H1 (cell line): ENCODE results near the gene ZBTB16. TPM values are rescaled to one million over a fixed set of nuclear protein-coding genes. Genes with fewer than 3 reads are reported as not detected.

Experiments
- CTCF ChIA-PET: fragments of 300-600 bp; sonication (Branson Sonifier 250); formaldehyde crosslinking; loops from one replicate; lab custom pipeline; 2021; ENCODE audit not compliant: partially characterized antibody; lab: Charles Lee
- POLR2A ChIA-PET: fragments of 300-600 bp; sonication (Branson Sonifier 250); formaldehyde crosslinking; loops from one replicate; lab custom pipeline; 2021; ENCODE audit warnings: inconsistent platforms; ENCODE audit not compliant: partially characterized antibody; lab: Charles Lee
- DNase-seq, 2 experiments: peaks; one replicate each; pipeline versions ENCODE4 v3.0.0 to v3.0.0-alpha.2; 2010 to 2022; ENCODE audit warnings: low spot score in 2 of 2, low read depth in 1 of 2, mixed read lengths in 1 of 2
- FAIRE-seq: peaks from 2 replicates; lab custom pipeline; 2011; peaks lifted over from hg19 to GRCh38; lab: Jason Lieb, UNC
- H2AFZ ChIP-seq: 2 replicates; pipeline ENCODE4 v1.8.1; 2012; ENCODE audit warnings: low read length, inconsistent platforms
- H2AK5ac ChIP-seq: 2 replicates; pipeline ENCODE4 v1.6.1; 2013; ENCODE audit warnings: low read depth, low read length
- H2BK120ac ChIP-seq: replicated peaks from 2 replicates; pipeline ENCODE3; 2013; ENCODE audit warnings: low read depth, low read length, inconsistent platforms
- H2BK12ac ChIP-seq: 2 replicates; pipeline ENCODE4 v1.6.1; 2013; ENCODE audit warnings: low read depth, low read length
- H2BK15ac ChIP-seq: 2 replicates; pipeline ENCODE4 v1.6.1; 2013; ENCODE audit warnings: low read length
- H2BK20ac ChIP-seq: 2 replicates; pipeline ENCODE4 v1.6.1; 2013; ENCODE audit warnings: low read length
- H2BK5ac ChIP-seq: 2 replicates; pipeline ENCODE4 v1.6.1; 2013; ENCODE audit warnings: low read depth, low read length
- H3K14ac ChIP-seq: 2 replicates; pipeline ENCODE4 v1.6.1; 2013; ENCODE audit warnings: inconsistent platforms; ENCODE audit not compliant: insufficient read length
- H3K18ac ChIP-seq: 2 replicates; pipeline ENCODE4 v1.6.1; 2013; ENCODE audit warnings: low read length; ENCODE audit errors: extremely low read depth
- H3K23ac ChIP-seq: 2 replicates; pipeline ENCODE4 v1.6.1; 2013; ENCODE audit warnings: inconsistent platforms; ENCODE audit not compliant: insufficient read length
- H3K23me2 ChIP-seq: 2 replicates; pipeline ENCODE4 v1.6.1; 2013; ENCODE audit warnings: low read depth, low read length
- H3K27ac ChIP-seq: 2 replicates; pipeline ENCODE4 v1.6.1; 2011; ENCODE audit warnings: low read depth, low read length, inconsistent platforms
- H3K27me3 ChIP-seq, 4 experiments: replicated peaks in 1 of 4; 1 replicate in 1 of 4; 2 replicates in 3 of 4; pipeline versions ENCODE4 v1.6.1 to v1.8.1; 2011 to 2013; ENCODE audit warnings: low read length in 3 of 4, mild to moderate bottlenecking in 3 of 4, inconsistent platforms in 2 of 4, mixed read lengths in 2 of 4, moderate library complexity in 1 of 4; ENCODE audit not compliant: control insufficient read depth in 3 of 4, insufficient read depth in 3 of 4; ENCODE audit errors: extremely low read depth in 1 of 4
- H3K36me3 ChIP-seq, 4 experiments: 2 replicates each; pipeline versions ENCODE4 v1.6.1 to v1.8.1; 2011 to 2013; ENCODE audit warnings: mild to moderate bottlenecking in 4 of 4, low read length in 3 of 4, moderate library complexity in 2 of 4, control low read depth in 1 of 4, inconsistent platforms in 1 of 4; ENCODE audit not compliant: insufficient read depth in 4 of 4, control insufficient read depth in 2 of 4
- H3K4ac ChIP-seq: replicated peaks from 2 replicates; pipeline ENCODE3; 2013; ENCODE audit warnings: low read length, low read depth, mixed read lengths, inconsistent platforms; ENCODE audit not compliant: insufficient read length
- H3K4me1 ChIP-seq, 4 experiments: replicated peaks in 1 of 4; 1 replicate in 1 of 4; 2 replicates in 3 of 4; pipeline versions ENCODE4 v1.6.1 to v1.8.1; 2011 to 2013; ENCODE audit warnings: low read length in 3 of 4, inconsistent platforms in 2 of 4, mixed read lengths in 1 of 4; ENCODE audit not compliant: insufficient read depth in 4 of 4, control insufficient read depth in 3 of 4
- H3K4me2 ChIP-seq, 2 experiments: 2 replicates each; pipeline versions ENCODE4 v1.6.1 to v1.8.1; 2011 to 2013; ENCODE audit warnings: low read depth in 2 of 2, low read length in 2 of 2, control low read depth in 1 of 2, inconsistent platforms in 1 of 2, mild to moderate bottlenecking in 1 of 2; ENCODE audit not compliant: insufficient read depth in 1 of 2
- H3K4me3 ChIP-seq, 4 experiments: fragments of 200-600, 300-600 bp in 1 of 4; sonication (generic), shearing (Covaris generic), sonication (Bioruptor Twin) in 1 of 4; 2 replicates each; pipeline versions ENCODE4 v1.5.1 to v1.8.1; 2011 to 2016; ENCODE audit warnings: low read length in 4 of 4, low read depth in 3 of 4, control low read depth in 2 of 4, inconsistent platforms in 2 of 4, mild to moderate bottlenecking in 2 of 4, mixed read lengths in 1 of 4, moderate library complexity in 1 of 4; ENCODE audit not compliant: insufficient read depth in 2 of 4; ENCODE audit errors: extremely low read depth in 1 of 4
- H3K56ac ChIP-seq: replicated peaks from 2 replicates; pipeline ENCODE3; 2013; ENCODE audit warnings: low read depth, mild to moderate bottlenecking, mixed read lengths, low read length, inconsistent platforms; ENCODE audit not compliant: insufficient read length
- H3K79me1 ChIP-seq: 2 replicates; pipeline ENCODE4 v1.6.1; 2013; ENCODE audit warnings: low read depth, low read length, control low read depth
- H3K79me2 ChIP-seq, 2 experiments: 2 replicates each; pipeline versions ENCODE4 v1.6.1 to v1.8.1; 2012 to 2013; ENCODE audit warnings: low read length in 2 of 2, mild to moderate bottlenecking in 2 of 2, inconsistent platforms in 1 of 2; ENCODE audit not compliant: insufficient read depth in 2 of 2, control insufficient read depth in 1 of 2
- H3K9ac ChIP-seq, 4 experiments: replicated peaks in 1 of 4; 1 replicate in 1 of 4; 2 replicates in 3 of 4; pipeline versions ENCODE4 v1.6.1 to v1.8.1; 2011 to 2013; ENCODE audit warnings: low read depth in 3 of 4, low read length in 3 of 4, control low read depth in 2 of 4, mild to moderate bottlenecking in 2 of 4, moderate library complexity in 2 of 4, inconsistent platforms in 1 of 4; ENCODE audit errors: extremely low read depth in 1 of 4
- H3K9me3 ChIP-seq, 2 experiments: 2 replicates each; pipeline versions ENCODE4 v1.6.1 to v1.8.1; 2012 to 2013; ENCODE audit warnings: mild to moderate bottlenecking in 2 of 2, moderate library complexity in 2 of 2, control low read depth in 1 of 2, inconsistent platforms in 1 of 2, low read depth in 1 of 2, low read length in 1 of 2, mixed read lengths in 1 of 2; ENCODE audit not compliant: insufficient read depth in 2 of 2
- H4K20me1 ChIP-seq, 2 experiments: replicated peaks in 1 of 2; 2 replicates each; pipeline versions ENCODE3 to v1.8.1; 2011 to 2013; ENCODE audit warnings: inconsistent platforms in 2 of 2, low read length in 2 of 2, mild to moderate bottlenecking in 1 of 2; ENCODE audit not compliant: insufficient read depth in 2 of 2, control insufficient read depth in 1 of 2
- H4K5ac ChIP-seq: 2 replicates; pipeline ENCODE4 v1.6.1; 2013; ENCODE audit warnings: low read length, low read depth, mixed read lengths, inconsistent platforms; ENCODE audit not compliant: insufficient read length
- H4K8ac ChIP-seq: 2 replicates; pipeline ENCODE4 v1.8.0; 2013; ENCODE audit warnings: mild to moderate bottlenecking, moderate library complexity, low read length, inconsistent platforms; ENCODE audit not compliant: insufficient read depth; ENCODE audit errors: extremely low read depth
- H4K91ac ChIP-seq: replicated peaks from 2 replicates; pipeline ENCODE3; 2013; ENCODE audit warnings: low read length, mixed read lengths, inconsistent platforms; ENCODE audit not compliant: insufficient read length
- CHD2 ChIP-seq: IDR thresholded peaks from 2 replicates; pipeline ENCODE4 v1.6.1; 2012; ENCODE audit warnings: low read length, improper control_type of control experiment
- CTCF ChIP-seq, 3 experiments: IDR thresholded peaks; 1 replicate in 2 of 3; 2 replicates in 1 of 3; pipeline versions ENCODE4 v1.5.1 to v1.6.1; 2011; ENCODE audit warnings: low read length in 3 of 3, mild to moderate bottlenecking in 3 of 3, inconsistent platforms in 2 of 3, low read depth in 1 of 3, moderate library complexity in 1 of 3; ENCODE audit not compliant: insufficient read depth in 1 of 3; ENCODE audit errors: control extremely low read depth in 1 of 3
- EP300 ChIP-seq, 2 experiments: IDR thresholded peaks; 1 replicate in 1 of 2; 2 replicates in 1 of 2; pipeline ENCODE4 v1.6.1; 2011 to 2012; ENCODE audit warnings: low read depth in 2 of 2, low read length in 2 of 2, mild to moderate bottlenecking in 2 of 2, borderline replicate concordance in 1 of 2, inconsistent platforms in 1 of 2, moderate library complexity in 1 of 2
- KDM4A ChIP-seq: IDR thresholded peaks from one replicate; pipeline ENCODE4 v1.7.1; 2012; ENCODE audit warnings: low read depth, mild to moderate bottlenecking, moderate library complexity, low read length, inconsistent platforms; ENCODE audit not compliant: severe bottlenecking
- MAFK ChIP-seq: IDR thresholded peaks from 2 replicates; pipeline ENCODE4 v1.6.1; 2012; ENCODE audit warnings: low read depth, mild to moderate bottlenecking, improper control_type of control experiment, low read length
- SAP30 ChIP-seq: fragments of 300-600 bp; sonication (generic); IDR thresholded peaks from 2 replicates; pipeline ENCODE4 v1.7.1; 2012; ENCODE audit warnings: low read length, moderate library complexity, mild to moderate bottlenecking, inconsistent platforms; ENCODE audit not compliant: insufficient read depth, insufficient replicate concordance
- SP4 ChIP-seq: IDR thresholded peaks from 2 replicates; pipeline ENCODE4 v1.6.1; 2012; ENCODE audit warnings: low read length, inconsistent platforms
- TAF7 ChIP-seq: optimal IDR thresholded peaks from 2 replicates; pipeline ENCODE3; 2011; ENCODE audit warnings: low read depth, mild to moderate bottlenecking, inconsistent platforms, low read length, moderate library complexity, borderline replicate concordance
- USF2 ChIP-seq: IDR thresholded peaks from 2 replicates; pipeline ENCODE4 v1.6.1; 2011; ENCODE audit warnings: low read length, improper control_type of control experiment
- WGBS, 2 experiments: shearing (Covaris generic) in 1 of 2; methylation state at CpG; one replicate each; pipeline versions ENCODE4 v1.1.6 to v1.1.7; 2013 to 2015; ENCODE audit warnings: low lambda C conversion rate in 2 of 2, mixed read lengths in 2 of 2, inconsistent platforms in 1 of 2, low coverage in 1 of 2, missing lambda C conversion rate in 1 of 2; ENCODE audit not compliant: insufficient replicate concordance in 2 of 2, insufficient coverage in 1 of 2, insufficient read length in 1 of 2; ENCODE audit errors: extremely low coverage in 1 of 2, missing lambda C conversion rate in 1 of 2; 5-methylcytosine and 5-hydroxymethylcytosine counted together
- polyA plus RNA-seq, 7 experiments: library from polyadenylated mRNA; depleted of rRNA in 3 of 7; stranded (reverse) in 5 of 7; unstranded in 2 of 7; fragments of >200 nt in 5 of 7; fragments of 200-250 nt in 2 of 7; gene quantifications; 1 replicate in 5 of 7; 2 replicates in 1 of 7; 4 replicates in 1 of 7; pipeline versions ENCODE4 v1.2.1 to v1.2.3, GENCODE V29; 2011 to 2013; ENCODE audit warnings: missing spikeins in 2 of 7, mixed read lengths in 2 of 7
- total RNA-seq: library from RNA; stranded (reverse); fragmentation: NEBNext Ultra II Directional; extraction: Animal tissue kit (Norgen Biotek cat#: 25700); gene quantifications from 2 replicates; pipeline ENCODE4 v1.2.1, GENCODE V29; 2021

The ZBTB16 gene
- total and polyA plus RNA-seq, 2 of the 8 experiments (the other 6 are each of a cell fraction or from before 2014, with no cell fraction given), result 0.12 to 0.61 TPM

GRCh38 chr11:114226356-114226755 lies 166.8 kb downstream of the ZBTB16 start:
- H2AFZ ChIP-seq, result no peak overlapping the region
- no peaks in the 10 kb centered on the region for H3K36me3 ChIP-seq
- ChIA-PET CTCF (interaction anchor here (1.1 to 1.6 kb wide), 3 partner anchors 25 to 200 kb away, joined by 3 to 4 read pairs (median 4); no protein-coding TSS in a partner anchor), POLR2A (no interaction called here)
- H3K9ac ChIP-seq, result no peak overlapping the region
- H4K8ac ChIP-seq, result no peak overlapping the region
- H3K79me2 ChIP-seq, result no peaks in the 10 kb centered on the region
- H3K4me1 ChIP-seq, result peaks cover 2 to 11% (median 5%) of the 10 kb centered on the region in 4 experiments; a peak in 5 of 7 replicates
- peaks cover 0 to 5% (median 2%) of the 10 kb centered on the region in 4 experiments; a peak in 4 of 7 replicates for H3K27me3 ChIP-seq
- no peak overlapping the region for H3K27ac ChIP-seq
- no peak overlapping the region for H2BK12ac ChIP-seq
- no peaks in the 10 kb centered on the region for H3K9me3 ChIP-seq
- H2AK5ac ChIP-seq, result no peak overlapping the region
- peaks cover 0 to 3% of the 10 kb centered on the region in 2 experiments for H4K20me1 ChIP-seq
- no peak overlapping the region for H3K4me3 ChIP-seq
- no peak overlapping the region for H3K18ac ChIP-seq
- H2BK15ac ChIP-seq, result no peak overlapping the region
- H2BK20ac ChIP-seq, result no peak overlapping the region
- no peak overlapping the region for H2BK5ac ChIP-seq
- H3K14ac ChIP-seq, result no peak overlapping the region
- no peaks in the 10 kb centered on the region for H3K79me1 ChIP-seq
- FAIRE-seq (no peak), DNase-seq (no peak)
- H4K5ac ChIP-seq, result no peak overlapping the region
- H3K4ac ChIP-seq, result no peak overlapping the region
- WGBS, 2 experiments, result 94% methylated on average over 5 of the region's 5 CpGs; no CpG with 5 or more reads in 1 of the 2 experiments
- H2BK120ac ChIP-seq, result no peak overlapping the region
- no peaks in the 10 kb centered on the region for H3K23me2 ChIP-seq
- no peak overlapping the region for H3K23ac ChIP-seq
- no peak overlapping the region for H4K91ac ChIP-seq
- H3K4me2 ChIP-seq, result no peak overlapping the region
- no peak overlapping the region for H3K56ac ChIP-seq
- TF ChIP-seq CTCF (IDR thresholded peaks at IDR 0.05; ENCODE audit: control extremely low read depth in 1 of 3, insufficient read depth in 1 of 3, low read depth in 1 of 3, low read length in 3 of 3) (no peak), SAP30 (no peak), MAFK (no peak), CHD2 (no peak), USF2 (no peak), TAF7 (no peak), EP300 (IDR thresholded peaks at IDR 0.05; ENCODE audit: borderline replicate concordance in 1 of 2, low read depth in 2 of 2, low read length in 2 of 2) (no peak), SP4 (no peak), KDM4A (no peak)
